Neural cell (in vitro differentiated cells): ENCODE results near the gene PRAME. TPM values are rescaled to one million over a fixed set of nuclear protein-coding genes. Genes with fewer than 3 reads are reported as not detected.

Experiments used
- H2AFZ ChIP-seq: fragments of 200-600, 300-800 bp; sonication (generic), shearing (Covaris generic); 2 replicates; pipeline ENCODE4 v1.6.0; 2014; ENCODE audit warnings: low read depth, mild to moderate bottlenecking, antibody characterized with exemption, low read length, moderate library complexity
- H3F3A ChIP-seq: fragments of 200-600 bp; shearing (Covaris generic); 2 replicates; pipeline ENCODE4 v1.6.1; 2016; ENCODE audit warnings: mild to moderate bottlenecking, moderate library complexity, mixed read lengths, antibody characterized with exemption, low read length; ENCODE audit not compliant: insufficient read depth, poor library complexity, severe bottlenecking
- H3K27ac ChIP-seq: fragments of 200-600, 300-800 bp; sonication (generic), shearing (Covaris generic); 2 replicates; pipeline ENCODE4 v1.5.1; 2014; ENCODE audit warnings: mild to moderate bottlenecking, low read length, moderate library complexity
- H3K27me3 ChIP-seq: fragments of 300-800, 200-600 bp; sonication (generic), shearing (Covaris generic); 2 replicates; pipeline ENCODE4 v1.6.0; 2014; ENCODE audit warnings: mild to moderate bottlenecking, low read depth, low read length, moderate library complexity; ENCODE audit not compliant: insufficient read depth
- H3K36me3 ChIP-seq: fragments of 300-800, 200-600 bp; sonication (generic), shearing (Covaris generic); 2 replicates; pipeline ENCODE4 v1.5.1; 2014; ENCODE audit warnings: mild to moderate bottlenecking, antibody characterized with exemption, low read length, moderate library complexity; ENCODE audit not compliant: insufficient read depth
- H3K4me2 ChIP-seq: fragments of 300-800, 200-600 bp; sonication (generic), shearing (Covaris generic); 2 replicates; pipeline ENCODE4 v1.6.0; 2014; ENCODE audit warnings: mild to moderate bottlenecking, low read length
- H3K4me3 ChIP-seq: fragments of 300-800, 200-600 bp; sonication (generic), shearing (Covaris generic); 2 replicates; pipeline ENCODE4 v1.5.1; 2014; ENCODE audit warnings: mild to moderate bottlenecking, low read length, moderate library complexity
- H3K79me2 ChIP-seq: fragments of 200-600 bp; shearing (Covaris generic); replicated peaks from 2 replicates; pipeline ENCODE4 v1.6.0; 2014; ENCODE audit warnings: mild to moderate bottlenecking, low read length, moderate library complexity; ENCODE audit not compliant: insufficient read depth
- H3K9ac ChIP-seq: fragments of 300-800, 200-600 bp; sonication (generic), shearing (Covaris generic); 2 replicates; pipeline ENCODE4 v1.6.1; 2016; ENCODE audit warnings: mild to moderate bottlenecking, low read length, mixed read lengths
- H3K9me2 ChIP-seq: fragments of 200-600 bp; shearing (Covaris generic); 2 replicates; pipeline ENCODE4 v1.6.1; 2016; ENCODE audit warnings: mild to moderate bottlenecking, low read length, mixed read lengths; ENCODE audit not compliant: insufficient read depth
- H3K9me3 ChIP-seq: fragments of 200-600, 300-800 bp; sonication (generic), shearing (Covaris generic); 2 replicates; pipeline ENCODE4 v1.6.1; 2016; ENCODE audit warnings: mild to moderate bottlenecking, mixed run types, low read length, moderate library complexity, mixed read lengths
- H4K20me1 ChIP-seq: fragments of 200-600 bp; shearing (Covaris generic); 2 replicates; pipeline ENCODE4 v1.6.1; 2016; ENCODE audit warnings: mild to moderate bottlenecking, mixed run types; ENCODE audit not compliant: insufficient read depth
- CTCF ChIP-seq: fragments of 450-650 bp; IDR thresholded peaks from 2 replicates; pipeline ENCODE4 v1.5.1; 2014; ENCODE audit warnings: antibody characterized with exemption, mild to moderate bottlenecking, moderate library complexity; ENCODE audit not compliant: poor library complexity, severe bottlenecking
- EP300 ChIP-seq: fragments of 450-650 bp; conservative IDR thresholded peaks from 2 replicates; pipeline ENCODE4 v1.6.1; 2014; ENCODE audit warnings: antibody characterized with exemption, mild to moderate bottlenecking, moderate library complexity; ENCODE audit not compliant: poor library complexity, severe bottlenecking
- EZH2 ChIP-seq: fragments of 200-600, 300-800 bp; shearing (Covaris generic), sonication (generic); IDR thresholded peaks from 2 replicates; pipeline ENCODE4 v1.6.1; 2014; ENCODE audit warnings: antibody characterized with exemption, low read length, borderline replicate concordance, mild to moderate bottlenecking; ENCODE audit not compliant: insufficient read depth, poor library complexity, severe bottlenecking
- MXI1 ChIP-seq: fragments of 450-650 bp; conservative IDR thresholded peaks from 2 replicates; pipeline ENCODE4 v1.6.1; 2014; ENCODE audit warnings: antibody characterized with exemption, mild to moderate bottlenecking; ENCODE audit not compliant: poor library complexity, severe bottlenecking
- POLR2AphosphoS5 ChIP-seq: IDR thresholded peaks from 2 replicates; pipeline ENCODE4 v1.6.1; 2012
- RAD21 ChIP-seq: fragments of 450-650 bp; conservative IDR thresholded peaks from 2 replicates; pipeline ENCODE4 v1.6.1; 2014; ENCODE audit warnings: antibody characterized with exemption, mild to moderate bottlenecking, moderate library complexity
- REST ChIP-seq: IDR thresholded peaks from 2 replicates; pipeline ENCODE4 v1.6.1; 2012; ENCODE audit warnings: borderline replicate concordance
- SMC3 ChIP-seq: fragments of 450-650 bp; conservative IDR thresholded peaks from 2 replicates; pipeline ENCODE4 v1.6.1; 2014; ENCODE audit warnings: antibody characterized with exemption, mild to moderate bottlenecking, moderate library complexity; ENCODE audit not compliant: poor library complexity
- TAF1 ChIP-seq: IDR thresholded peaks from 2 replicates; pipeline ENCODE4 v1.6.1; 2012; ENCODE audit warnings: low read depth
- polyA plus RNA-seq: library from polyadenylated mRNA; depleted of rRNA; stranded (reverse); fragments of >200 nt; gene quantifications from 2 replicates; pipeline ENCODE4 v1.2.3, GENCODE V29; 2014

Gene PRAME
- polyA plus RNA-seq, 1 donor from 2014 or later = not detected

- H3K27me3 ChIP-seq = no peaks in the 10 kb centered on the region
- no peaks in the 10 kb centered on the region for H3F3A ChIP-seq
- TF ChIP-seq TAF1 (no peak), SMC3 (no peak), EP300 (no peak), MXI1 (no peak), REST (no peak)
- H3K4me2 ChIP-seq = no peak overlapping the region
- H3K9me3 ChIP-seq = no peaks in the 10 kb centered on the region
- H3K27ac ChIP-seq = no peak overlapping the region
- H3K9me2 ChIP-seq = no peaks in the 10 kb centered on the region
- H3K9ac ChIP-seq = no peak overlapping the region
- no peaks in the 10 kb centered on the region for H4K20me1 ChIP-seq
- no peaks in the 10 kb centered on the region for H3K36me3 ChIP-seq
- H2AFZ ChIP-seq = no peak overlapping the region
- no peak overlapping the region for H3K4me3 ChIP-seq
- H3K79me2 ChIP-seq = no peaks in the 10 kb centered on the region
These were observed 4.3 kb downstream of the PRAME start for GRCh38 chr22:22554587-22555284.

- TF ChIP-seq EZH2 (no peak), REST (no peak), MXI1 (no peak), RAD21 (no peak), TAF1 (no peak), EP300 (no peak), SMC3 (no peak), POLR2AphosphoS5 (no peak), CTCF (no peak)
- no peak overlapping the region for H3K4me2 ChIP-seq
- no peaks in the 10 kb centered on the region for H3K9me3 ChIP-seq
- no peaks in the 10 kb centered on the region for H3K9me2 ChIP-seq
- no peak overlapping the region for H3K27ac ChIP-seq
- no peak overlapping the region for H3K4me3 ChIP-seq
- no peak overlapping the region for H3K9ac ChIP-seq
- H3K27me3 ChIP-seq = no peaks in the 10 kb centered on the region
- H4K20me1 ChIP-seq = no peaks in the 10 kb centered on the region
- no peaks in the 10 kb centered on the region for H3K36me3 ChIP-seq
- no peak overlapping the region for H2AFZ ChIP-seq
- H3F3A ChIP-seq = no peaks in the 10 kb centered on the region
- H3K79me2 ChIP-seq = no peaks in the 10 kb centered on the region
These were observed 5.1 kb downstream of the PRAME start for GRCh38 chr22:22553735-22554586.
